Adrenal gland (tissue), 5 donors: ENCODE results near the gene CA14.

Experiments
- CTCF ChIP-seq, 6 experiments: fragments of 450-650 bp in 4 of 6; fragments of 200-600 bp in 2 of 6; sonication (generic) in 1 of 6; IDR thresholded peaks; 1 replicate in 5 of 6; 2 replicates in 1 of 6; pipeline versions ENCODE4 v1.5.1 to v1.8.0; 2016 to 2021; ENCODE audit warnings: antibody characterized with exemption in 6 of 6, mild to moderate bottlenecking in 2 of 6, moderate library complexity in 1 of 6
- POLR2A ChIP-seq, 2 donors: fragments of 450-650 bp; IDR thresholded peaks; one replicate each; pipeline ENCODE4 v1.6.1; 2017; ENCODE audit warnings: antibody characterized with exemption in 2 of 2, mild to moderate bottlenecking in 2 of 2, moderate library complexity in 1 of 2
- donor health status: DM: no; HTN: no; CAD: no.

- peak in 4 of 6 experiments; percentile 7 to 48 (median 18) for TF ChIP-seq CTCF (IDR thresholded peaks at IDR 0.05)
- peak; percentile 27 to 82 for TF ChIP-seq POLR2A (IDR thresholded peaks at IDR 0.05)
Measured at GRCh38 chr1:150213170-150214098, 44.1 kb upstream of the CA14 start.
